Measurements from ENCODE around the gene DAP3.

DNA sequence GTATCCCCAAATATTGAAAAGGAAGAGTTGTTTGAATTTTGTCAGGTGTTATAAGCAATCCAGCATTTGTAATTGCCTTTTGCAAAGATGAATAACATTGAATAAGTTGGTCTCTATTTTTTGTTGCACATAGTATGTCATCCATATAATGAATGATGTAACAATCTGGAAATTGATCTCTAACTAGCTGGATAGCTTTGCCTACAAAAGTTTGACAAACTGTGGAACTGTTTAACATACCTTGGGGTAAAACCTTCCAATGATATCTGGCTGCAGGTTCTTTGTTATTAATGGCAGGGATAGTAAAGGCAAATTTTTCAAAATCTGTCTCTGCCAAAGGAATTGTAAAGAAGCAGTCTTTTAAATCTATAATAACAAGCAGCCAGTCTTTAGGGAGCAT is 7.6 kb downstream of the DAP3 start:
- no peak for TF ChIP-seq CTCF (IDR thresholded peaks at IDR 0.05; ENCODE audit: low read depth, low read length)
- no peak for TF ChIP-seq POLR2A (IDR thresholded peaks at IDR 0.05; ENCODE audit: extremely low read depth, insufficient read length)
- TF ChIP-seq, protein P1, sequence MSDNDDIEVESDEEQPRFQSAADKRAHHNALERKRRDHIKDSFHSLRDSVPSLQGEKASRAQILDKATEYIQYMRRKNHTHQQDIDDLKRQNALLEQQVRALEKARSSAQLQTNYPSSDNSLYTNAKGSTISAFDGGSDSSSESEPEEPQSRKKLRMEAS (IDR thresholded peaks at IDR 0.05; ENCODE audit: low read depth, low read length): no peak

Measured in NB4 (cell line).